Measurements from ENCODE around the gene DSG2.

- TF ChIP-seq REST (IDR thresholded peaks at IDR 0.05; ENCODE audit: insufficient read depth in 1 of 2, low read depth in 2 of 2, low read length in 1 of 2) = no peak
- no peak for TF ChIP-seq CTCF (IDR thresholded peaks at IDR 0.05)
- no peak for TF ChIP-seq POLR2AphosphoS5 (IDR thresholded peaks at IDR 0.05; ENCODE audit: low read depth, low read length)
- no peak for TF ChIP-seq SIN3A (IDR thresholded peaks at IDR 0.05; ENCODE audit: borderline replicate concordance, insufficient read depth, low read depth, low read length)
- TF ChIP-seq TCF7L2 (IDR thresholded peaks at IDR 0.05; ENCODE audit: low read depth, low read length) = no peak
Observed at GRCh38 chr18:31492671-31493070, 5.3 kb upstream of the DSG2 start.

Measured in Panc1 (cell line).